Calu3 (cell line): ENCODE measurements around the gene DSCAM. TPM values are rescaled to one million over a fixed set of nuclear protein-coding genes. Genes with fewer than 3 reads are reported as not detected.

ENCODE experiments used
- BruUV-seq: library from RNA; stranded (reverse); fragments of 400-500 nt; replicated peaks from 2 replicates; lab custom pipeline; 2021; lab: Mats Ljungman, UMichigan
- CTCF ChIA-PET: fragments of 300-600 bp; sonication (Branson Sonifier 250); formaldehyde crosslinking; loops from one replicate; lab custom pipeline; 2022; ENCODE audit warnings: antibody characterized with exemption; lab: Charles Lee
- DNase-seq: peaks from one replicate; pipeline ENCODE4 v3.0.0; 2022
- H3K27ac Mint-ChIP-seq: one replicate; pipeline ENCODE4 v1.8.0; 2022; ENCODE audit warnings: mixed read lengths; ENCODE audit not compliant: unreplicated experiment
- H3K27me3 Mint-ChIP-seq: one replicate; pipeline ENCODE4 v1.8.0; 2022; ENCODE audit warnings: mixed read lengths; ENCODE audit not compliant: unreplicated experiment
- H3K36me3 Mint-ChIP-seq: one replicate; pipeline ENCODE4 v1.8.0; 2022; ENCODE audit warnings: mild to moderate bottlenecking, moderate library complexity, mixed read lengths; ENCODE audit not compliant: insufficient read depth, unreplicated experiment
- H3K4me1 Mint-ChIP-seq: one replicate; pipeline ENCODE4 v1.8.0; 2022; ENCODE audit warnings: mild to moderate bottlenecking, low read depth, mixed read lengths; ENCODE audit not compliant: unreplicated experiment
- H3K4me3 Mint-ChIP-seq: one replicate; pipeline ENCODE4 v1.8.0; 2022; ENCODE audit warnings: mild to moderate bottlenecking, low read depth, moderate library complexity, mixed read lengths; ENCODE audit not compliant: unreplicated experiment
- H3K9me3 Mint-ChIP-seq: one replicate; pipeline ENCODE4 v1.8.0; 2022; ENCODE audit warnings: low read depth, mixed read lengths; ENCODE audit not compliant: unreplicated experiment
- CTCF ChIP-seq: fragments of 200-600 bp; IDR thresholded peaks from one replicate; pipeline ENCODE4 v1.8.0; 2022; ENCODE audit warnings: antibody characterized with exemption; ENCODE audit not compliant: unreplicated experiment
- intact Hi-C: fragments of 100-400 bp; cut with micrococcal nuclease; formaldehyde crosslinking; loops from one replicate; pipeline ENCODE4 v1.10.0; 2022; ENCODE audit not compliant: unreplicated experiment
- total RNA-seq: library from RNA; stranded (reverse); gene quantifications from 2 replicates; pipeline ENCODE4 v1.2.3, GENCODE V29; 2022

The DSCAM gene
- total RNA-seq, 1 experiment from 2014 or later, result not detected

GRCh38 chr21:40210251-40210650 is 636.7 kb downstream of the DSCAM start:
- no peaks in the 10 kb centered on the region for H3K36me3 Mint-ChIP-seq
- DNase-seq, result no peak
- H3K4me1 Mint-ChIP-seq, result no peaks in the 10 kb centered on the region
- CTCF ChIA-PET, result interaction anchor here (0.6 kb wide), 1 partner anchor 9 kb away, joined by 4 read pairs; no protein-coding TSS in a partner anchor
- H3K4me3 Mint-ChIP-seq, result no peak overlapping the region
- intact Hi-C loops, result no loop called here
- no peak overlapping the region for H3K27ac Mint-ChIP-seq
- no peaks in the 10 kb centered on the region for H3K27me3 Mint-ChIP-seq
- no TSS peak for BruUV-seq
- TF ChIP-seq CTCF, result no peak
- peaks cover 12% of the 10 kb centered on the region for H3K9me3 Mint-ChIP-seq

DNA sequence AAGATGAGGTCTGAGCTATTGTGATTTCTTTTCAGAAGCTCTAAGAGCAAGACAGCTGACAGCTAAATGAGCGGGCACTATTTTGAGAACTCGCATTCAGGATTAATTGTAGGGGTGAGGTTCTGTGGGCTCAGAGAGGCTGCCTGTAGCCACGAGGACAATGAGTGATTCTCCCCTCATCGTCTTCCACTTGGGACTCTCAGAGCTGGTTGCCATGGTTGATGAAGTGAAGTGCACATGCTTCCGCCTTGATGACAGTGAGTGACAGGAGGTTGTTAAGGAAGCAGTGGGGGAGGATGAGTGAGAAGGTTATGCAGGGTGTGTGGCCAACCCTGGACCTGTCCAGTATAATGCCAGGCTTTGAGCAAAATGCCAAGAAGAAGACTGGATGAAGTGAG is 638.0 kb downstream of the DSCAM start:
- Mint-ChIP-seq H3K9me3 (peaks cover 12% of the 10 kb centered on the region), H3K27me3 (no peaks in the 10 kb centered on the region), H3K4me1 (no peaks in the 10 kb centered on the region), H3K4me3 (no peak overlapping the region), H3K27ac (no peak overlapping the region), H3K36me3 (no peaks in the 10 kb centered on the region)
- intact Hi-C loops, result no loop called here
- TF ChIP-seq CTCF, result no peak
- CTCF ChIA-PET, result no interaction called here
- BruUV-seq, result no TSS peak
- no peak for DNase-seq

DNA sequence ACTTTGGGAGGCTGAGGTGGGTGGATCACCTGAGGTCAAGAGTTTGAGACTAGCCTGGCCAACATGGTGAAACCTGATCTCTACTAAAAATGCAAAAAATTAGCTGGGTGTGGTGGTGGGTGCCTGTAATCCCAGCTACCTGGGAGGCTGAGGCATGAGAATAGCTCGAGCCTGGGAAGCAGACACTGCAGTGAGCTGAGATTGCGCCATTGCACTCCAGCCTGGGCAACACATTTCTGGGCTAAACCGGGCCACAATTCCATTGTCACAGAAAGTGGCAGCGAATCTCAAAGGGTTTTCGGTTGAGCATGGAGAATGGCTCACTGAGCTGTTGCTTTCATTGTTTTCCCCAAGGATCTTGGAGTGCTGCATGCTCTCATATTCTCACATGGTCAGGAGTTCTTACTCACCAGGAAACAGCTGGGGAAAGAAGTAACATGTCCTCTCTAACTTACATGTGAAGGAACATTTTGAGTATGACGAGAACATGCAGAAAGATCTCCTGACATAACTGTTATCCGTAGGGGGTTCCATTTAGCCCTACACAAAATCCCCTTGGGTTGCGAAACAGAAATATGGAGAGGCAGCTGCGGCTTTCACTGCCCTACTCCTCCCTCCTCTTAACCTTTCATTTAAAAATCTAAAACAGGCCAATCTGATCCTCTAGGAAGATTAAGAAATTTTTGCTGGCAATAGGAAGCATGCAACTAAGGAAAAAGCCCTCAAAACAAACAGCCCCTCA is 638.6 kb downstream of the DSCAM start:
- Mint-ChIP-seq H3K27ac (no peak overlapping the region), H3K4me1 (no peaks in the 10 kb centered on the region), H3K4me3 (no peak overlapping the region), H3K36me3 (no peaks in the 10 kb centered on the region), H3K27me3 (no peaks in the 10 kb centered on the region), H3K9me3 (peaks cover 12% of the 10 kb centered on the region)
- intact Hi-C loops, result no loop called here
- DNase-seq, result no peak
- CTCF ChIA-PET, result no interaction called here
- BruUV-seq, result no TSS peak
- TF ChIP-seq CTCF, result no peak

DNA sequence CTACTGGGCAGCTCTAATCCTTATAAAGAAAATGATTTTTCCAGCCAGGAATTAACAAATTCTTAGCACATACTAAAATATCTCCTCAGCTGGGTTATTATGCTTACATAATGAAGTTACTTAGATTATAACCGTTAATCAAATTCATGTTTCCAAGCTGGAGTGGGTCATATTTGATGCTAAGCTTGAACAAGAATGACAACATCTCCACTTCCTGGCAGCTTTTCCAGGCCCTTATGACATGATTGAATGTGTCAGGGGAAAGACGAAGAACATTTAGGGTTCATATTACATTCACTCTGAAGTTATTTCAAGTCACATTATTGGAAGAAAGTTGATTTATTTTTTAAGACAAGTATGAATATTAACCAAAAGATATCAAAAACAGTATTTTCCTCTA is 646.0 kb downstream of the DSCAM start:
- Mint-ChIP-seq H3K9me3 (peaks cover 12% of the 10 kb centered on the region), H3K27ac (no peak overlapping the region), H3K4me1 (no peaks in the 10 kb centered on the region), H3K4me3 (no peak overlapping the region), H3K36me3 (no peaks in the 10 kb centered on the region), H3K27me3 (no peaks in the 10 kb centered on the region)
- no peak for TF ChIP-seq CTCF
- no TSS peak for BruUV-seq
- no peak for DNase-seq
- CTCF ChIA-PET, result interaction anchor here (0.7 kb wide), 1 partner anchor 9 kb away, joined by 4 read pairs; no protein-coding TSS in a partner anchor
- intact Hi-C loops, result no loop called here
